SIG-M5 (cell line): ENCODE measurements around the gene MRGPRE.

Source experiments
- DNase-seq: peaks from one replicate; lab custom pipeline; 2025; lab: John Stamatoyannopoulos, UW

MRGPRE gene

DNA sequence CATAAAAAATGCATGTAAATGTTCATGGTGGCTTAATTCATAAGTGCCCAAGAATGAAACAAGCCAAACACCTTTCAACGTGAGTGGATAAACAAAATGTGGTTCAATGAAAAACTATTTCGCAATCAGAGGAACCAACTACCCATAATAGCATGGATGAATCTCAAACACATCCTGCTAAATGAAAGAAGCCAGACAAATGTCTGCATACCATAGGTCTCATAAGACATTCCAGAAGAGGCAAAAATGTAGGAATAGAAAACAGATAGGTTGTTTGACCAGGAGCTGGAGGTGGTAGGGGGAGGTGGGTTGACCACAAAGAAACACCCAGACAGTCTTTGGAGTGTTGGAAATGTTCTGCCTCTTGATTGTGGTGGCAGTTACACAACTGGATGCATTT is 53.9 kb downstream of the MRGPRE start:
- DNase-seq: no peak

- no peak for DNase-seq
These were observed 54.3 kb downstream of the MRGPRE start for GRCh38 chr11:3177931-3178330.
